ENCODE data around the gene TRDN.

The TRDN gene

GRCh38 chr6:123168892-123169773 is 467.6 kb downstream of the TRDN start:
- DNase-seq (ENCODE audit: low spot score), result no peak

- no peak for DNase-seq (ENCODE audit: low spot score)
Measured at GRCh38 chr6:123168466-123168865, 468.3 kb downstream of the TRDN start.

Data from CD4-positive, alpha-beta T cell treated with Interleukin-6 at 100 ng/mL for 8 hours (primary cell).